CD8-positive, alpha-beta memory T cell (primary cell): ENCODE results near the gene PPP6R2. TPM values are rescaled to one million over a fixed set of nuclear protein-coding genes. Genes with fewer than 3 reads are reported as not detected.
"Not testable (repeated sequence)": the region's sequence is repeated elsewhere in the genome, so short reads cannot be mapped to it uniquely, and the experiment has no call there.

Experiments used
- CTCF ChIA-PET: fragments of 350-600 bp; sonication (Branson Sonifier 250); formaldehyde crosslinking; loops from one replicate; lab custom pipeline; 2021; ENCODE audit warnings: antibody characterized with exemption; lab: Charles Lee
- POLR2A ChIA-PET: fragments of 350-600 bp; sonication (Branson Sonifier 250); formaldehyde crosslinking; loops from one replicate; lab custom pipeline; 2021; ENCODE audit warnings: antibody characterized with exemption; lab: Charles Lee
- DNase-seq, 5 donors: peaks; one replicate each; pipeline versions ENCODE4 v3.0.0 to v3.0.0-alpha.2; 2020 to 2022; ENCODE audit warnings: mixed read lengths in 1 of 5
- H3K27ac ChIP-seq: one replicate; pipeline ENCODE4 v1.7.0; 2013; ENCODE audit warnings: low read depth, mild to moderate bottlenecking, low read length, moderate library complexity
- H3K27me3 ChIP-seq: 2 replicates; pipeline ENCODE4 v1.7.0; 2013; ENCODE audit warnings: low read length, mild to moderate bottlenecking; ENCODE audit not compliant: insufficient read depth, poor library complexity, severe bottlenecking
- H3K36me3 ChIP-seq: 2 replicates; pipeline ENCODE4 v1.7.0; 2013; ENCODE audit warnings: mild to moderate bottlenecking, low read length, moderate library complexity; ENCODE audit not compliant: insufficient read depth
- H3K4me1 ChIP-seq: 2 replicates; pipeline ENCODE4 v1.7.0; 2013; ENCODE audit warnings: mild to moderate bottlenecking, low read length, moderate library complexity; ENCODE audit not compliant: insufficient read depth
- H3K4me3 ChIP-seq: 2 replicates; pipeline ENCODE4 v1.7.0; 2013; ENCODE audit warnings: mild to moderate bottlenecking, low read length
- H3K9me3 ChIP-seq: 2 replicates; pipeline ENCODE4 v1.7.0; 2013; ENCODE audit warnings: mild to moderate bottlenecking, low read length
- H3K27ac Mint-ChIP-seq, 8 donors: one replicate each; pipeline ENCODE4 v1.8.0; 2020 to 2021; ENCODE audit warnings: mixed read lengths in 8 of 8, mild to moderate bottlenecking in 6 of 8, inconsistent platforms in 3 of 8, moderate library complexity in 3 of 8
- H3K27me3 Mint-ChIP-seq, 2 donors: one replicate each; pipeline ENCODE4 v1.8.0; 2020 to 2021; ENCODE audit warnings: mixed read lengths in 2 of 2, mild to moderate bottlenecking in 1 of 2, moderate library complexity in 1 of 2
- H3K36me3 Mint-ChIP-seq, 3 donors: one replicate each; pipeline ENCODE4 v1.8.0; 2020 to 2021; ENCODE audit warnings: mixed read lengths in 3 of 3, inconsistent platforms in 1 of 3, mild to moderate bottlenecking in 1 of 3
- H3K4me1 Mint-ChIP-seq, 3 donors: one replicate each; pipeline ENCODE4 v1.8.0; 2020 to 2021; ENCODE audit warnings: mixed read lengths in 3 of 3, inconsistent platforms in 1 of 3, mild to moderate bottlenecking in 1 of 3
- H3K4me3 Mint-ChIP-seq, 7 donors: one replicate each; pipeline ENCODE4 v1.8.0; 2020 to 2021; ENCODE audit warnings: mixed read lengths in 7 of 7, mild to moderate bottlenecking in 6 of 7, moderate library complexity in 4 of 7, inconsistent platforms in 2 of 7
- H3K9me3 Mint-ChIP-seq, 5 donors: one replicate each; pipeline ENCODE4 v1.8.0; 2020 to 2022; ENCODE audit warnings: mixed read lengths in 5 of 5, mild to moderate bottlenecking in 3 of 5, moderate library complexity in 2 of 5, inconsistent platforms in 1 of 5
- polyA plus RNA-seq: library from polyadenylated mRNA; unstranded; fragments of 300-500 nt; fragmentation: Illumina TruSeq; gene quantifications from one replicate; pipeline ENCODE4 v1.2.3, GENCODE V29; 2021
- total RNA-seq, 2 experiments: library from RNA; stranded (reverse); gene quantifications; one replicate each; pipeline ENCODE4 v1.2.3, GENCODE V29; 2021

Gene PPP6R2
- total and polyA plus RNA-seq, 3 experiments from 2014 or later = 34.2 to 55.9 (median 49.7) TPM

DNA sequence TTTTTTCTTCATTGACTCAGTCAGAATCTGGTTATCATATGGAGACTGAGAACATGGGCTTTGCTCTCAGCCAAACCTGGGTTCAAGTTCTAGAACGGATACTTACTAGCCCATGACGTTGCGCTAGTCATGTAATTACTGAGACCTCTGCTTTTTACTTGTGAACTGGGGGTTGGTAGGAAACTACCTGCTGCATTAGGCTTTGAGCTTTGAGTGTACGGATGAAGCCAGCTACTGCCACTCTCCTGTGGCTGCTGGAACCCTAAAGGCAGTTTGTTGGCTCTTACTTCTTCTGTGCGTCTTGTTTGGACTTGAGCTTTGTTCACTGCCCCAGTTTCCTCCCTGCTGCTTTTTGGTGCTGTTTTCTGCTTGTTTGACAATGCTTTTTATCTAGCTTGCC, 18.1 kb downstream of the PPP6R2 start:
- CTCF ChIA-PET = interaction anchor here (0.6 to 2.3 kb wide), 10 partner anchors 11 to 165 kb away, joined by 3 to 13 read pairs (median 4); partner anchors contain the start of genes HDAC10 and SCO2
- peak overlapping the region in 6 of 7 donors; percentile 34 to 67 (median 54) for H3K4me3 Mint-ChIP-seq
- peaks cover 53 to 76% (median 68%) of the 10 kb centered on the region in 3 donors for H3K4me1 Mint-ChIP-seq
- Histone ChIP-seq H3K4me3 (no peak overlapping the region), H3K36me3 (peaks cover 10% of the 10 kb centered on the region), H3K9me3 (no peaks in the 10 kb centered on the region), H3K27ac (peak overlapping the region; percentile 4), H3K27me3 (no peaks in the 10 kb centered on the region), H3K4me1 (peaks cover 33% of the 10 kb centered on the region)
- POLR2A ChIA-PET = interaction anchor here (0.6 to 2.0 kb wide), 4 partner anchors 20 to 170 kb away, joined by 3 to 6 read pairs (median 4); no protein-coding TSS in a partner anchor
- no peaks in the 10 kb centered on the region for H3K27me3 Mint-ChIP-seq
- H3K27ac Mint-ChIP-seq = peak overlapping the region; percentile 77 to 97 (median 89)
- H3K9me3 Mint-ChIP-seq = no peaks in the 10 kb centered on the region
- no peak for DNase-seq
- peaks cover 9 to 35% (median 13%) of the 10 kb centered on the region in 3 donors for H3K36me3 Mint-ChIP-seq

DNA sequence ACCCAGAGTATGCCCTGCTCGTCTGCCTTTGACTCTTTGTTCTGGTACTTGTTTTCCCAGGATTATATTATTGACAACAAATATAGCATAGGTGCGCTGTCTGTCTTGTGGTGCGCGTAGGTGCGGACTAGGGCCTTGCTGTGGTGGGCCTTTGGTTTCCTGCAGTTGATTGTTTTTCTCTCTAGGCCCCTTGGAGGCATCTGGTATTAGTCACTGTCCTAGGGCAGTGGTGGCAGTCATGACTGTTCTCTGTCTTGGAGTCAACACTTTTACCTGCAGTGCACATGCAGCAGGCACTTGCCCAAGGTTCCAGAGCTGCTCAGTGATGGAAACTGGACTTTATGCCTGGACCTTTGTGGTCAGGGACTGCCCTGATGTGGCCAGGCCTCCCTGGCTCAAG, 18.6 kb downstream of the PPP6R2 start:
- Mint-ChIP-seq H3K9me3 (no peaks in the 10 kb centered on the region), H3K36me3 (peaks cover 9 to 34% (median 13%) of the 10 kb centered on the region in 3 donors), H3K27ac (peak overlapping the region; percentile 77 to 97 (median 89)), H3K27me3 (no peaks in the 10 kb centered on the region), H3K4me3 (peak overlapping the region in 6 of 7 donors; percentile 34 to 67 (median 54)), H3K4me1 (peaks cover 55 to 77% (median 72%) of the 10 kb centered on the region in 3 donors)
- Histone ChIP-seq H3K27ac (no peak overlapping the region), H3K4me1 (peaks cover 33% of the 10 kb centered on the region), H3K4me3 (no peak overlapping the region), H3K36me3 (peaks cover 10% of the 10 kb centered on the region), H3K27me3 (no peaks in the 10 kb centered on the region), H3K9me3 (no peaks in the 10 kb centered on the region)
- CTCF ChIA-PET = interaction anchor here (0.6 to 2.3 kb wide), 9 partner anchors 12 to 164 kb away, joined by 3 to 13 read pairs (median 5); partner anchors contain the start of genes HDAC10 and SCO2
- peak in 2 of 5 donors; percentile 10 to 51 for DNase-seq
- POLR2A ChIA-PET = interaction anchor here (0.6 to 2.0 kb wide), 2 partner anchors 20 to 269 kb away, joined by 3 to 5 read pairs; no protein-coding TSS in a partner anchor

DNA sequence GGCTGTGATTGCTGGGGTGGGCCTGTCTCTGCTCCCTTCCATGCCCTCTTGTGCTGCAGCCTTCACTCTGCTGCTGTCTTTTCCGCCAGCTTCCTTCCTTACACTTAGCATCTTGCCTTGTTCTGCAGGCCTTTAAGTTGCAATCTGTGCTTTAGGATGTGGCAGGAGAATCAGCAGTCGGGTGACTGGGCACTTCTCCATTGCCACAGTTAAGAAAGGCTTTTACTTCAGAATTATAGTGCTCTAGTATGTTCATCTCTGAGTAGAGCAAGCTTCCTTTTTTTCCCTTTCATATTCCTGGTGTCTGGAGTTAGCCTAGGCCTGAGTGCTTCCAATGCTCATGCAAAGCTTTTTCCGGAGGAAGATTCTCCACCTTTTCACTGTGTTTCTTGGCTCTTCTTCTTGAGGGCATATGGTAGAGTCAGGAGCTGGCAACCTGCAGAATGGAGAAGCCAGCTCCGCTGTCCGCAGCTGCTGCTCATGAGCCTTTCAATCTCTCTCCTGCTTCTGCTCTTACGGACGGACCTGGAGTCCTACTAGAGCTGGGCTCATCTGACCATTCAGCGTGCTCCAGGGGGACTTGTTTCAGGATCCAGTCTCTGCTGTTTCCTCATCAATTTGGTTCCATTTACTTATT, 20.2 kb downstream of the PPP6R2 start:
- Mint-ChIP-seq H3K4me1 (peaks cover 53 to 78% (median 73%) of the 10 kb centered on the region in 3 donors), H3K4me3 (peak overlapping the region in 3 of 7 donors; percentile 18 to 34 (median 23)), H3K27me3 (no peaks in the 10 kb centered on the region), H3K27ac (peak overlapping the region; percentile 74 to 91 (median 83)), H3K9me3 (no peaks in the 10 kb centered on the region), H3K36me3 (peaks cover 9 to 43% (median 17%) of the 10 kb centered on the region in 3 donors)
- POLR2A ChIA-PET = interaction anchor here (0.6 kb wide), 1 partner anchor 37 kb away, joined by 4 read pairs; no protein-coding TSS in a partner anchor
- Histone ChIP-seq H3K27ac (no peak overlapping the region), H3K36me3 (peaks cover 10% of the 10 kb centered on the region), H3K9me3 (no peaks in the 10 kb centered on the region), H3K4me3 (no peak overlapping the region), H3K4me1 (peaks cover 33% of the 10 kb centered on the region), H3K27me3 (no peaks in the 10 kb centered on the region)
- no peak for DNase-seq
- CTCF ChIA-PET = interaction anchor here (0.9 kb wide), 1 partner anchor 22 kb away, joined by 4 read pairs; no protein-coding TSS in a partner anchor

DNA sequence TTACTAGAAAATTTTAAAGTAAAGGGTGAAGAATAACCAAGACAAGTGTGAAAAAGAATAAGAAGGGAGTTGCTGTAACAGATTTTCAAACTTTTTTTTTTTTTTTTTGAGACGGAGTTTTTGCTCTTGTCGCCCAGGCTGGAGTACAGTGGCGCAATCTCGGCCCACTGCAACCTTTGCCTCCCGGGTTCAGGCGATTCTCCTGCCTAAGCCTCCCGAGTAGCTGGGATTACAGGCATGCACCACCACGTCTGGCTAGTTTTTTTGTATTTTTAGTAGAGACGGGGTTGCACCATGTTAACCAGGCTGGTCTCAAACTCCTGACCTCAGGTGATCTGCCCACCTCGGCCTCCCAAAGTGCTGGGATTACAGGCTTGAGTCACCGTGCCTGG, 20.7 kb downstream of the PPP6R2 start:
- H3K27me3 ChIP-seq, H3K9me3 ChIP-seq, H3K27ac ChIP-seq, H3K27me3 Mint-ChIP-seq, H3K9me3 Mint-ChIP-seq, DNase-seq, H3K4me3 Mint-ChIP-seq, H3K4me3 ChIP-seq, POLR2A ChIA-PET: not testable (repeated sequence)
- H3K36me3 ChIP-seq = peaks cover 10% of the 10 kb centered on the region
- Mint-ChIP-seq H3K36me3 (peaks cover 9 to 44% (median 17%) of the 10 kb centered on the region in 3 donors), H3K27ac (peak overlapping the region in 3 of 8 donors; percentile 74 to 84 (median 76)), H3K4me1 (peaks cover 48 to 73% (median 68%) of the 10 kb centered on the region in 3 donors)
- CTCF ChIA-PET = interaction anchor here (0.9 kb wide), 1 partner anchor 22 kb away, joined by 4 read pairs; no protein-coding TSS in a partner anchor
- H3K4me1 ChIP-seq = peaks cover 33% of the 10 kb centered on the region

DNA sequence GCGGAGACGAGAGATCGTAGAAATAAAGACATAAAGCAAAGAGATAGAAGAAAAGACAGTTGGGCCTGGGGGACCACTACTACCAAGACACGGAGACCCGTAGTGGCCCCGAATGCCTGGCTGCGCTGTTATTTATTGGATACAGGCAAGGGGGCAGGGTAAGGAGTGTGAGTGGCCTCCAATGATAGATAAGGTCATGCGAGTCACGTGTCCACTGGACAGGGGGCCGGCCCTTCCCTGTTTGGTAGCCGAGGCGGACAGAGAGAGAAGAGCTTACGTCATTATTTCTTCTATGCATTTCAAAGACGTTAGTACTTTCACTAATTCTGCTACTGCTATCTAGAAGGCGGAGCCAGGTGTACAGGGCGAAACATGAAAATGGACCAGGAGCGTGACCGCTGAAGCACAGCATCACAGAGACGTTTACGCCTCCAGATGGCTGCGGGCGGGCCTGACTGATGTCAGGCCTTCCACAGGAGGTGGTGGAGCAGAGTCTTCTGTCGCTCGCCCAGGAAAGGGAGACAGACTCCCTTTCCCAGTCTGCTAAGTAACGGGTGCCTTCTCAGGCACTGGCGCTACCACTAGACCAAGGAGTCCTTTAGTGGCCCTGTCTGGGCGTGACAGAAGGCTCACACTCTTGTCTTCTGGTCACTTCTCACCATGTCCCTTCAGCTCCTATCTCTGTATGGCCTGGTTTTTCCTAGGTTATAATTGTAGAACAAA, 24.8 kb downstream of the PPP6R2 start:
- ChIA-PET POLR2A (interaction anchor here (0.5 kb wide), 1 partner anchor 252 kb away, joined by 4 read pairs; no protein-coding TSS in a partner anchor), CTCF (no interaction called here)
- Histone ChIP-seq H3K4me3 (no peak overlapping the region), H3K36me3 (no peaks in the 10 kb centered on the region), H3K9me3 (no peaks in the 10 kb centered on the region), H3K27me3 (no peaks in the 10 kb centered on the region), H3K4me1 (peaks cover 6% of the 10 kb centered on the region), H3K27ac (no peak overlapping the region)
- Mint-ChIP-seq H3K36me3 (peaks cover 0 to 41% (median 12%) of the 10 kb centered on the region in 3 donors), H3K9me3 (no peaks in the 10 kb centered on the region), H3K27me3 (no peaks in the 10 kb centered on the region), H3K4me3 (no peak overlapping the region), H3K4me1 (peaks cover 20 to 40% (median 36%) of the 10 kb centered on the region in 3 donors), H3K27ac (peak overlapping the region in 2 of 8 donors; percentile 80 to 84)
- DNase-seq = no peak

DNA sequence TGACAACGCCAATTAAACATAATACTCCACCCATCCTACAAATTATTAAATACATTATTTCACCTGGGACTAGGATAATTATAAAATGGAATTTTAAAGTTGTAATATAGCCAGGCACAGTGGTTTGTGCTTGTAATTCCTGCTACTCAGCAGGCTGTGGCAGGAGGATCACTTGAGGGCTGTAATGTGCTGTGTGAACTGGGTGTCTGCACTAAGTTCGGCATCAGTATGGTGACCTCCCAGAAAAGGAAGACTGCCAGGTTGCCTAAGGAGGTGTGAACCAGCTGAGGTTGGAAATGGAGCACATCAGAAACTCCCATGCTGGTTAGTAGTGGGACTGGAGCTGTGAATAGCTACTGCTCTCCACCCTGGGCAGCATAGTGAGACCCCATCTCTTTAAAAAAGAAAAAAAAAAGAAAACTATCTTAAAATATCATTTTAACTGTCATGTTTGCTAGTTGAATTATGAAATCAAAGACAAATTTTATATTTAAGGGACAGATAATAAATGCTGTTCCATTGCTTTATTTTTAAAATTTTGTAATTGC, 28.0 kb downstream of the PPP6R2 start:
- Mint-ChIP-seq H3K27me3 (no peaks in the 10 kb centered on the region), H3K9me3 (no peaks in the 10 kb centered on the region), H3K4me3 (no peak overlapping the region), H3K27ac (no peak overlapping the region), H3K4me1 (peaks cover 13 to 29% (median 27%) of the 10 kb centered on the region in 3 donors), H3K36me3 (peaks cover 0 to 55% (median 8%) of the 10 kb centered on the region in 3 donors)
- no peak for DNase-seq
- H3K4me1 ChIP-seq = peaks cover 11% of the 10 kb centered on the region
- H3K9me3 ChIP-seq = no peaks in the 10 kb centered on the region
- peaks cover 14% of the 10 kb centered on the region for H3K36me3 ChIP-seq
- no peak overlapping the region for H3K4me3 ChIP-seq
- ChIA-PET POLR2A (no interaction called here), CTCF (interaction anchor here (1.5 kb wide), 1 partner anchor 155 kb away, joined by 3 read pairs; the partner anchor contains the start of gene SCO2)
- H3K27ac ChIP-seq = no peak overlapping the region
- no peaks in the 10 kb centered on the region for H3K27me3 ChIP-seq

DNA sequence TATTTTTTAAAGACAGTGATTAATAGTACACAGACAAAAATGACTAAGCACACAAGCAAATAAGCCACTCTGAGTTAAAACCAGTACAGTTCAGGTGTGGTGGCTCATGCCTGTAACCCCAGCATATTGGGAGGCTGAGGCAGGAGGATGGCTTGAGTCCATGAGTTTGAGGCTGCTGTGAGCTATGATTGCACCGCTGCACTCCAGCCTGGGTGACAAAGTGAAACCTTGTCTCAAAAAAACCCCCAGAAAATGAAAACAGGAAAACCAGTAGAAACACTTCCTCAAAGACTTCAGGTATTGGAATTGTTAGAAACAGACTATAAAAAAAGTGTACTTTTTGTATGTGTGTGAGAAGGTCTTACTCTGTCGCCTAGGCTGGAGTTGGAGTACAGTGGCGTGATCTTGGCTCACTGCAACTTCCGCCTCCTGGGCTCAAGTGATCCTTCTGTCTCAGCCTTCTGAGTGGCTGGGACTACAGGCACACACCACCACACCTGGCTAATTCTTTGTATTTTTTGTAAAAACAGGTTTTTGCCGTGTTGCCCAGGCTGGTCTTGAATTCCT, 33.0 kb downstream of the PPP6R2 start:
- Mint-ChIP-seq H3K4me3 (peak overlapping the region in 1 of 7 donors; percentile 27), H3K27ac (peak overlapping the region in 2 of 8 donors; percentile 32 to 54), H3K4me1 (peaks cover 6 to 22% (median 15%) of the 10 kb centered on the region in 3 donors), H3K27me3 (no peaks in the 10 kb centered on the region), H3K36me3 (peaks cover 0 to 50% (median 10%) of the 10 kb centered on the region in 3 donors), H3K9me3 (no peaks in the 10 kb centered on the region)
- peaks cover 14% of the 10 kb centered on the region for H3K36me3 ChIP-seq
- POLR2A ChIA-PET = interaction anchor here (0.6 kb wide), 1 partner anchor 17 kb away, joined by 3 read pairs; no protein-coding TSS in a partner anchor
- no peak overlapping the region for H3K27ac ChIP-seq
- H3K4me1 ChIP-seq = peaks cover 13% of the 10 kb centered on the region
- H3K9me3 ChIP-seq = no peaks in the 10 kb centered on the region
- no peaks in the 10 kb centered on the region for H3K27me3 ChIP-seq
- CTCF ChIA-PET = interaction anchor here (1.2 kb wide), 1 partner anchor 134 kb away, joined by 3 read pairs; no protein-coding TSS in a partner anchor
- no peak overlapping the region for H3K4me3 ChIP-seq
- DNase-seq = peak in 1 of 5 donors; percentile 7
